Measurements from ENCODE around the gene KLHDC1. TPM values are rescaled to one million over a fixed set of nuclear protein-coding genes. Genes with fewer than 3 reads are reported as not detected.

The KLHDC1 gene
- polyA plus RNA-seq, 1 of the 3 experiments (the other 2 are of a cell fraction): 0.31 TPM

DNA sequence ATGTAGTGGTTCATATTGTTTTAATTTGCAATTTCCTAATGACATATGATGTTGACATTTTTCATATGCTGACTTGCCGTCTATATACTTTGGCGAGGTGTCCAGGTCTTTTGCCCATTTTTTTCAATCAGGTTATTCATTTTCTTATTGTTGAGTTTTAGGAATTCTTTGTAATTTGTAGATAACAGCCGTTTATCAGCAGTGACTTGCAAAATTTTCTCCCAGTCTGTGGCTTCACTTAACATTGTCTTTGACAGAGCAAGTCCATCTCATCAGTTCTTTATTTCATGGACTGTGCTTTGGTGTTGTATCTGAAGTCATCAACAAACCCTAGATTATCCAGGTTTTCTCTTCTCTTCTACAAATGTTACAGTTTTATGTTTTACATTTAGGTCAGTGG lies 62.5 kb downstream of the KLHDC1 start:
- no peak overlapping the region for H3K9ac ChIP-seq
- no peak overlapping the region for H3K27ac ChIP-seq (ENCODE audit: low read depth in 2 of 2, low read length in 1 of 2)
- H3K27me3 ChIP-seq (ENCODE audit: insufficient read depth): no peaks in the 10 kb centered on the region
- no peak overlapping the region for H3K4me3 ChIP-seq (ENCODE audit: low read depth in 2 of 2, low read length in 1 of 2)
- no peaks in the 10 kb centered on the region for H3K4me1 ChIP-seq (ENCODE audit: control insufficient read depth in 1 of 2, insufficient read depth in 2 of 2, low read depth in 1 of 2, low read length in 1 of 2)
- H2AFZ ChIP-seq (ENCODE audit: low read depth): no peak overlapping the region
- H3K9me3 ChIP-seq: no peaks in the 10 kb centered on the region
- ChIA-PET POLR2A (no interaction called here), CTCF (no interaction called here)
- H3K79me2 ChIP-seq (ENCODE audit: insufficient read depth): no peaks in the 10 kb centered on the region
- H3K36me3 ChIP-seq (replicated peaks in 1 of 2; ENCODE audit: control insufficient read depth in 1 of 2, insufficient read depth in 2 of 2, low read length in 1 of 2): peaks cover 0 to 3% of the 10 kb centered on the region in 2 experiments
- H3K9me2 ChIP-seq: no peaks in the 10 kb centered on the region
- H3F3A ChIP-seq (replicated peaks; ENCODE audit: insufficient read depth): peaks cover 8% of the 10 kb centered on the region
- TF ChIP-seq CHD2 (IDR thresholded peaks at IDR 0.05; ENCODE audit: low read length, partially characterized antibody) (no peak), FOSL2 (IDR thresholded peaks at IDR 0.05; ENCODE audit: borderline replicate concordance, low read depth) (no peak), FOXM1 (IDR thresholded peaks at IDR 0.05; ENCODE audit: low read depth) (no peak), POLR2AphosphoS5 (IDR thresholded peaks at IDR 0.05; ENCODE audit: low read depth, low read length) (no peak), ELF1 (IDR thresholded peaks at IDR 0.05) (no peak), REST (IDR thresholded peaks at IDR 0.05; ENCODE audit: low read depth, low read length) (no peak), FOXJ3 (CRISPR knock-in tag; IDR thresholded peaks at IDR 0.05) (no peak), GATA2 (CRISPR knock-in tag; IDR thresholded peaks at IDR 0.05) (no peak), EZH2phosphoT487 (IDR thresholded peaks at IDR 0.05; ENCODE audit: borderline replicate concordance, low read depth) (no peak), NRF1 (IDR thresholded peaks at IDR 0.05; ENCODE audit: low read depth, low read length) (no peak), CTCF (IDR thresholded peaks at IDR 0.05) (no peak), TCF12 (IDR thresholded peaks at IDR 0.05) (no peak)
- TF ChIP-seq, protein P1, sequence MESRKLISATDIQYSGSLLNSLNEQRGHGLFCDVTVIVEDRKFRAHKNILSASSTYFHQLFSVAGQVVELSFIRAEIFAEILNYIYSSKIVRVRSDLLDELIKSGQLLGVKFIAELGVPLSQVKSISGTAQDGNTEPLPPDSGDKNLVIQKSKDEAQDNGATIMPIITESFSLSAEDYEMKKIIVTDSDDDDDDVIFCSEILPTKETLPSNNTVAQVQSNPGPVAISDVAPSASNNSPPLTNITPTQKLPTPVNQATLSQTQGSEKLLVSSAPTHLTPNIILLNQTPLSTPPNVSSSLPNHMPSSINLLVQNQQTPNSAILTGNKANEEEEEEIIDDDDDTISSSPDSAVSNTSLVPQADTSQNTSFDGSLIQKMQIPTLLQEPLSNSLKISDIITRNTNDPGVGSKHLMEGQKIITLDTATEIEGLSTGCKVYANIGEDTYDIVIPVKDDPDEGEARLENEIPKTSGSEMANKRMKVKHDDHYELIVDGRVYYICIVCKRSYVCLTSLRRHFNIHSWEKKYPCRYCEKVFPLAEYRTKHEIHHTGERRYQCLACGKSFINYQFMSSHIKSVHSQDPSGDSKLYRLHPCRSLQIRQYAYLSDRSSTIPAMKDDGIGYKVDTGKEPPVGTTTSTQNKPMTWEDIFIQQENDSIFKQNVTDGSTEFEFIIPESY (IDR thresholded peaks at IDR 0.05; ENCODE audit: borderline replicate concordance, low read depth): no peak
- no peaks in the 10 kb centered on the region for H4K20me1 ChIP-seq (ENCODE audit: insufficient read depth)
- H3K4me2 ChIP-seq: no peak overlapping the region
- DNase-seq: no peak
- WGBS (ENCODE audit: low lambda C conversion rate): 67% methylated on average over 3 of the region's 3 CpGs

Data from SK-N-SH (cell line).